DMS 273 (cell line): Measurements from ENCODE around the gene LIX1.
"Not testable (repeated sequence)": the region's sequence is repeated elsewhere in the genome, so short reads cannot be mapped to it uniquely, and the experiment has no call there.

Experiments used
- DNase-seq: peaks from one replicate; lab custom pipeline; 2025; ENCODE audit not compliant: unreplicated experiment; lab: John Stamatoyannopoulos, UW

Gene LIX1

DNA sequence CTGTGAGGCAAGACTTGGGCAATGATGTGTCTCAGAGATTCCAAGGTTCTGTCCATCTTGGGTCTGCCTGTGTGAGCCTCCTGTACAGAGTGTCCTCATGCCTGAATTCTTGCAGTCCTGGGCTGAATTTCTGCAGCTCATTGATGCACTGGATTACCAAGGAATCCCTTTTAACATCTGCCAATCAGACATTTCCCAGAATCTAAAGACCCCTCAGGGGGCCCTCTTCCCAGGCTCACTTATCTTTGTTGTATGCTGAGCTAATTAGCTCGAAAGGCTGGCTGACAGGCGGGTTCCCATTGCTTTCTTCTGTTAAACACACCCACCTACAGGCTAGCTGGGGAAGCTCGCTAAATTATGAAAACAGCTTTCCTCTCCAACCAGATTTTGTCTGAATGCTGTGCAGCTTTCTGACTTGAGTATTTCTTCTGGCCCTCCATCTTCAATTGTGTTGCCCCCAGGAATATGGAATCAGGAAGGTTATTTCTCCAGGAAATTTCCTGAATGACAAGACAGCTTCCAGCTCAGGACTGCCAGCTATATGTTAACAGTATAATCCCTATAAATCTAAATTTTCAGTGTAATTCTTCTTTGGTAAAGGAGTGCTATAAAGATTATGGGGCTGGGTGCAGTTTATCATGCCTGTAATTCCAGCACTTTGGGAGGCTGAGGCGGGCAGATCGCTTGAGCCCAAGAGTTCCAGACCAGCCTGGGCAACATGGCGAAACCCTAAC is at the start of gene LIX1:
LIX1 (minus strand) TSS at position 91 of the 734 bp plus-strand sequence; CDS start at position 56, 35 bp downstream.
- DNase-seq: peak; percentile 80

DNA sequence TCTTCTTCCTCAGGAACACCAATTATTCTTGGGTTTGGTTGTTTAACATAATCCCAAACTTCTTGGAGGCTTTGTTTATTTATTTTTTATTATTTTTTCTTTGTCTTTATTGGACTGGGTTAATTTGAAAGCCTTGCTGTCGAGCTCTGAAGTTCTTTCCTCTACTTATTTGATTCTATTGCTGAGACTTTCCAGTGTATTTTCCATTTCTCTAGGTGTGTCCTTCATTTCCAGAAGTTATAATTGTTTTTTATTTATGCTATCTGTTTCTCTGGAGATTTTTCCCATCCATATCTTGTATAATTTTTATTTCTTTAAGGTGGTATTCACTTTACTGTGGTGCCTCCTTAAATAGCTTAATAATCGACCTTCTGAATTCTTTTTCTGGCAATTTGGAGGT is 49.5 kb upstream of the LIX1 start:
- no peak for DNase-seq

DNA sequence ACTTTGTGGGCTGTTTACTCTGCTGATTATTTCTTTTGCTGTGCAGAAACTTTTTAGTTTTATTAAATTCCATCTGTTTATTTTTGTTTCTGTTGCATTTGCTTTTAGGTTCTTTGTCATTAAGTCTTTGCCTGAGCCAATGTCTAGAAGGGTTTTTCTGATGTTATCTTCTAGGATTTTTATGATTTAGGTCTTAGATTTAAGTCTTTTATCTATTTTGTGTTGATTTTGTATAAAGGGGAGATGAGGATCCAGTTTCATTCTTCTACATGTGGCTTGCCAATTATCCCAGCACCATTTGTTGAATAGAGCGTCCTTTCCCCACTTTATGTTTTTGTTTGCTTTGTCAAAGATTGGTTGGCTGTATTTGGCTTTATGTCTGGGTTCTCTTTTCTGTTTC is 47.1 kb upstream of the LIX1 start:
- not testable (repeated sequence) for DNase-seq

DNA sequence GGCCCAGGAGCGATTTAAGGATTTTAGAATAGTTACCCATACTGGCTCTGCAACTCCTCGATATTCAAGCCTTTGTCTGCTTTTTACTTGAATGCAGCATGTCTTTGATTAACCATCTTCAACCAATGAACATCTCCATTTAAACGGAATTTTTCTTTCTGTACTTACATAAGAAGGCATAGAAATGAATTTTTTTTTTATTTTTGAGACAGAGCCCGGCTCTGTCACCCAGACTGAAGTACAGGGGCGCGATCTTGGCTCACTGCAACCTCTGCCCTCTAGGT is 41.5 kb upstream of the LIX1 start:
- DNase-seq: no peak

DNA sequence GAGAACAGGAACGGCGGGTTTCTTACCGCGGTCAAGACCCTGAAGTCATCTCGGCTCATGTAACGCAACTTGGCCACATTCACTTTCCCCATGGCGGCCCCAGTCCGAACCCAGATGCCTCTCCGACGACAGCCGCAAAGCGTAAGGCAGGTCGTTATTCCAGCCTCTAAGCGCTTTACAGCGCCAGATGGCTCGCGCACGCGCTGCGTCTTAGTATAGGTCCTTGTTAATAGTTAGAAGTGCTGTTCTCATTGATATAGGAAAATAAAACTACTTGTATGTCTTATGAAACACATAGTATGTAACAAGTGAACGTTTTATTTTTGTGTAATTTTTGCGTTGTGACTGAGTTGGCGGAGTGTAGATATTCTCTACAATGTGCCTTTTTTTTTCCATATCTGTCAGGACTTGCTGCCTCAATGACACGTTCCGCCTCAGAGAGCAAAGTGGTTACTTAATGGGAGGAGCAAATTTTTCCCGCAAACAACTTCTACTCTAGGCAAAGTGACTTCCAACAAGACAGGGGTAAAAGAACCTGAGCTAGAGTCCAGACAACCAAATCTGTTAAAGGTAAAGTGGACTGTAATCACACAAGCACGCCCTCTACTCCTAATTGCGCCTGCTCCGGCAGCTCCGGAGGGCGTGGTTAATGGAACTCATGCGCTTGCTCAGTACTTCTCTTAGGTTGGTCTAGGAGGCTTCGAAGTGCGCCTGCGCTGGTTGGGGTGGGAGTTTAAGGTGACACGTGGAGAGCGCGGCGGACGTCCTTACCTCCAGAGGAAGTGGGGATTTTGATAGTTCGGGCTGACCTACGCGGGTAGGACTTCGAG is 40.9 kb upstream of the LIX1 start, which contains the start of gene RIOK2:
RIOK2 (minus strand) TSS at position 148 of the 830 bp plus-strand sequence; CDS start at position 92, 56 bp downstream.
- DNase-seq: peak; percentile 98

DNA sequence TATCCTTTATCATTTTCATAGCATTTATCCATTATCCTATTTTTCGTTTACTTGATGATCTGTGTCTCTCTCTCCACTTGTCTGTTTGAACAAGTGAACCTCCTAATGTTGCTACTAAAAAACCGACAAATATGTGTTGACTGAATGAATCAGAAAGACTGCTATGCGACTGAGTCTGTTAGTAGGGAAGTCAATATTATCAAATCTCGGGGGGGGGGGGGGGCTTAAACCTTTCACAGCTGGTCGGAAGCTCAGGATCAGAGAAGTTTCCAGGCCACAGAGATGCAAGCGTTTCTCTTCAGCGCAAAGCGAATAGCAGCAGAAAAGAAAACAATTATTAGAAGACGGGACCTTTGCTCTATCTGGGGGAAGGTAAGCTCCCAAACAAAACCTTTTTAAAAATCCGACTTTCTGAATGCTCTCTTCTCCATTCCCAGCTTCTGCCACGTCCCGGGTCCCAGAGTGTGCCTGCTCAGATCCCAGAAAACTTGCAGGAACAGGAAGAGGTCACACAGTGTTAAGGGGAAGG is 40.2 kb upstream of the LIX1 start:
- DNase-seq: peak; percentile 48

DNA sequence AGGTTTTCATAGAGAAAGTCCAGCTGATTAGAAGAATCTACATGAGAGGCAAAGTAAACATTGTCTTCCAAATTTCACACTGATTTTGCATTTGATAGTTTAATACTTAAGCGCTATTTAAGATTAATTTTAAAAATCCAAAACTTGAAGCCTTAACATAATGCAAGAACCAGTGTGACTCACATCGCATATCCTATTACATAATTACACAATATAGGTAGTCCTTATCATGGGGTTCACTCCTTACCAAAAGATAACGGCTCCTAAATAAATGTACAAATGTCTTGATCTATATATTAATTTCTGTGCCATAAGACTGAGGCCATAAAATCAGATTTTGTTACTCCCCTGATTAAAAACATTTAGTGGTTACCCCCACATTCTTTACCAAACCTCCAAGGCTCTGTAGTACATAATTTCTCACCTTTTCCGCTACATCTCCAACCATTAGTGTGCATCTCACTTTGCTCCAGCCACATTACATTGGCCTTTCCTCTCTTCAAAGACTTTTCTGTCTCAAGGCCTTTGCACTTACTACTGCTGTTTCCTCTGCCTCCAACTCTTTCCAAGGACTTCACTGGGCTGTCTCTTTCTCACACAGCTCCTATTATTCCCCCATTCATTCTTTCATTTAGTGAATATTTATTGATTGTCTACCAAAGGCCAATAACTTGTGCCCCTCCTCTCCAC is 39.6 kb upstream of the LIX1 start:
- peak; percentile 18 for DNase-seq

DNA sequence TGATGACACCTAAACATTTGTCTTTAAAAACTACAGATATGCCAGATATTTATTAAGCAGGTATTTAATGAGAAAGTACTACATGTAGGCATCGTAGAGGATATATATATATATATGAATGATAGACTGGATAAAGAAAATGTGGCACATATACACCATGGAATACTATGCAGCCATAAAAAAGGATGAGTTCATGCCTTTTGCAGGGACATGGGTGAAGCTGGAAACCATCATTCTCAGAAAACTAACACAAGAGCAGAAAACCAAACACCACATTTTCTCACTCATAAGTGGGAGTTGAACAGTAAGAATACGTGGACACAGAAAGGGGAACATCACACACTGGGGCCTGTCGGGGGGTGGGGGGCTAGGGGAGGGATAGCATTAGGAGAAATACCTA is 37.0 kb upstream of the LIX1 start:
- not testable (repeated sequence) for DNase-seq

DNA sequence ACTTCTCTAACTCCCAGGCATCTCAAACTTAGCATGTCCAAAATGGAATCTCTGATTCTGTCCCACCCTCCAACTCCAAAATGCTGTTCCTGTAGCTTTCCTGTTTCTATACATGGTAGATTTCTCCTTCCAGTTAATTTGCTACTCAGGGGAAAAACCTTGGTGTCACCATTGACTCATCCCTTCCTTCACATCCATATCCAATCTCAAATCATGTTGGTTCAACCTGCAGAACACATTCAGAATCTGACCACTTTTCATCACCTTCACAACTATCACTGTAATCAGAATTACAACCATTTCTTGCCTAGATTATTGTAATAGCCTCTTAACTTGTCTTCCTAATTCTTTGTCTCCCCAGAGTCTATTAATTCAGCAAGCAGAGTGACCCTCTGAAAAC is 29.8 kb upstream of the LIX1 start:
- DNase-seq: no peak

DNA sequence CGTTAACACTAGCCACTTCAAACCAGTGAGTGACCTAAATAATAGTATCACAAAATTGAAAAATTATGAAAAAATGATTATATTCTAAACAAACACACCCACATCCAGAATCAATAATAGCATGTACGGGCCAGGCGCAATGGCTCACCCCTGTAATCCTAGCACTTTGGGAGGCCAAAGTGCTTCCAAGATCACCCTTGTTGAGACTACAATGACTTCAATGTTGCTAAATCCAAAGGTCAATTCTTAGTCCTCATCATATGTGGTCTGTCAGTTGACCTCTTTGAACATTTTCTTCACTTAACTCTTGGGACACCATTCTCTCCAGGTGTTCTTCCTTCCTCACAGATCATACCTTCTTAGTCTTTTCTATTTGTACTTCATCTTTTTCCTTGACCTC is 29.3 kb upstream of the LIX1 start:
- no peak for DNase-seq

DNA sequence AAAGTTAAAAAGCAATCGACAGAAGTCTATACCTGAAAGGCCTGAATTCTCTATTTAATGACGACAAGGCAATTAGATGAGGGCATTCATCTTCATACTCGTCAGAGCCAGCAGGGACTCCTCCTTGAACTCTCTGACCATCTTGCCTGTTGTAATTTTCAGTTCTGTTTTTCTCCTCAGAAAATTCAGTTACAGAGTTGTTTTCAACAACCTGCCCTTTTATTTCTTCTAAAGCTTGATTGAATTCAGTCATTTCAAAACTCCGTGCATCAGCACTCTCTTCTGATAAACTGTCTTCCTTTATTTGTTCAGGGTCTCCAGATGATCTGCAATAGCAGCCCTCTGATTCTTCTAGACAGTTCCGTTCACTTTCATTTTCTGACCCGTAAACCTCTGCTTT is 25.0 kb upstream of the LIX1 start:
- no peak for DNase-seq

DNA sequence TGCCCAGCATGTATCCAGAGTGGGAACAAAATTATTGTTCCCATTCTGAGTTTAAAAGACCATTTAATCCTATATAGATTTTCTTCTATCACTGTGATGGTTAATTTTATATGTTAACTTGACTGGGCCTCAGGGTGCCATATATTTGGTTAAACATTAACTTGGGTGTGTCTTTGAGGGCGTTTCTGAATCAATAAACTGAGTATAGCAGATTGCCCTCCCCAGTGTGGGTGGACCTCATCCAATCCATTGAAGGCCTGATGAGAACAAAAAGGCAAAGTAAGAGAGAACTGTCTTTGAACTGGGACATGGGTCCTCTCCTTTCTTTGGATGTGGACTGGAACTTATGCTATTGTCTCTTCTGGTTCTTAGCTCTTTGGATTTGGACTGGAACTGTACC is 23.3 kb upstream of the LIX1 start:
- DNase-seq: no peak

DNA sequence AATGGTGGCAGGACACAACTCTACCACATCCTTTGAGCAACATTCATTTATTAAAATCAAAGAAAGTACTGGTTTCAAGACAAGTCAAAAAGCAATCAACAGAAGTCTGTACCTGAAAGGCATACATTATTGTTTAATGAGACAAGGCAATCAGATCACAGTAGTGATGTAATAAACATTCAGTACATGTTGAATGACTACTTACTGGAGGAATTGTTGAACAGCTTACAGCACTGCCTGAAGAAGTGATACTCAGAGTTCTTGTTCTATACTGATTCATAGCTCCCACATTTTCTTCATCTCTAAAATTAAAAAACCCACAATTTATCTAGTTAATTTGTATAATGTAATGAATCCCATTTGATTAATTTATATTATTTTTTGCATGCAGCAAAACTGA is 22.4 kb upstream of the LIX1 start:
- DNase-seq: no peak

DNA sequence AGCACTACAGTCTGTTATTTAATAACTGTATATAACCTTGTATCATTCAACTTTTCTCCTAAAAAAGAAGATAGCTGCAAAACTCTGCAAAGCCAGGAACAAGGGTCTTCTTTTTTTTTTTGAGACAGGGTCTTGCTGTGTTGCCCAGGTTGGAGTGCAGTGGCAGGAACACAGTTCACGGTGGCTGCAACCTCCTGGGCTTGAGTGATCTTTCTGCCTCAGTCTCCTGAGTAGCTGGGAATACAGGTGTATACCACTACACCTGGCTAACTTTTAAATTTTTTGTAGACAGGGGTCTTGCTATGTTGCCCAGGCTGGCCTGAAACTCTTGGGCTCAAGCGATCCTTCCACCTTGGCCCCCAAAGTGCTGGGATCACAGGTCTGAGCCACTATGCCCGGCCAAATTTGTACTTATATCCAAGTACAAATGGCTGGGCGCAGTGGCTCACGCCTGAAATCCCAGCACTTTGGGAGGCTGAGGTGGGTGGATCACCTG is 21.4 kb upstream of the LIX1 start:
- DNase-seq: no peak

DNA sequence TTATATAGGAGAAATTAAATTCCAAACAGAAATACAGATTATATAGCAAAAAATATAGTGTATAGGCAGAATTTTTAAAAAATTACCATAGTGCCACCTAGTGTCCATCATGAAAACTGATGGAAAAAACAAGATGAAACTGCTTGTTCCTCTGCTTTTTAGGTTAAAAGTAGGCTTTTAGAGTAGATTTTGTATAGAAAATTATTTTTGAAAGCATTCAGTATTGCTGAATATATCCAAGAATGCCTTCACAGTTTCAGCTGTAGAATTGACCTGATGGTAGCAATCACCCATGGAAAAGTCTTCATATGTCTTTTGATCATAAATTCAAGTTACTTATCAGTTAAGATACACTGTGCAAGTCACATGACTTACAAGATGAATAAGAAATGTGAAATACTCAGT is 21.0 kb upstream of the LIX1 start:
- DNase-seq: peak; percentile 9

DNA sequence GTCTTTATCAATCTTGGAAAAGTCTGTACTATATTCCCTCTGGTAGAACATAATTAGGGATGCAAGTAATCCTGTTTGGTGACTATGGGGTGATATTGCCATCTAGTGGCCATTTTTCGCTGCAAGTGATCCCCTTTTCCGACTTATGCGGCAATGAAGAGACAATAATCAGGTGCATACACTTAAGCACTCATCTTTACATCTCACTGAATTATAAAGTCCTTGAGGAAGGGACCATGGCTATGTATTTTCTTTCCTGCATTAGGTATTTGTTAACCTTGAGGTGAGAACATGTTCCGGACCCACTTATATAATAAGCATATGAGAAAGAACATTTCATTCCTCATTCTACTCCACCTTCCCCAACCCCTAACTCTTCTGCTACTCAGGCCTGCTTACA is 19.6 kb upstream of the LIX1 start:
- DNase-seq: peak; percentile 85

DNA sequence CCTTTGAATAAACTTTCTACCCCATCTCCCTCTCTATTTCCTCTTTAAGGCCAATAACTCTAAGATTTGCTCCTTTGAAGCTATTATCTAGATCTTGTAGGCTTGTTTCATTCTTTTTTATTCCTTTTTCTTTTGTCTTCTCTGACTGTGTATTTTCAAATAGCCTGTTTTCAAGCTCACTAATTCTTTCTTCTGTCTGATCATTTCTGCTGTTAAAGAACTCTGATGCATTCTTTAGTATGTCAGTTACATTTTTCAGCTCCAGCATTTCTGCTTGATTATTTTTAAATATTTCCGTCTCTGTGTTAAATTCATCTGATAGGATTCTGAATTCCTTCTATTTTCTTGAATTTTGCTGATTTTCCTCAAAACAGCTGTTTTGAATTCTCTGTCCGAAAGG is 15.3 kb upstream of the LIX1 start:
- no peak for DNase-seq

DNA sequence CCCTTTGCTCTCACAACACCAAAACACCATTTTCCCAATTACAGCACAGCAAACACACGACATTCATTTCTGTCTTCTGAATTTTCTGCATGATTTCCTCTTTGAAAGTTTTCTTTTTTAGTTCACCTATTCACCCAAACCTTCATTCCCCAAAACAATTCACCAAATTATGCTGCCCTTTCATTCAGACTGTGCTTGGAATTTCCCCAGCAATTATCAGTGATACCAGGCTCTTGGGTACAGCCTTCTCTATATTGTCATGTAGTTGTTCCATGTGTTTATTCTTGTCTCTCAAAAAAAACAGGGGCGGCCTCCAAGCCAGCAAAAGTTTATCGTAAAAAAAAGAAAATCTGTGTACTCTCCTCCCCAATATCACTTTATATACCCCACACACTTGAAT is 9.0 kb upstream of the LIX1 start:
- no peak for DNase-seq

DNA sequence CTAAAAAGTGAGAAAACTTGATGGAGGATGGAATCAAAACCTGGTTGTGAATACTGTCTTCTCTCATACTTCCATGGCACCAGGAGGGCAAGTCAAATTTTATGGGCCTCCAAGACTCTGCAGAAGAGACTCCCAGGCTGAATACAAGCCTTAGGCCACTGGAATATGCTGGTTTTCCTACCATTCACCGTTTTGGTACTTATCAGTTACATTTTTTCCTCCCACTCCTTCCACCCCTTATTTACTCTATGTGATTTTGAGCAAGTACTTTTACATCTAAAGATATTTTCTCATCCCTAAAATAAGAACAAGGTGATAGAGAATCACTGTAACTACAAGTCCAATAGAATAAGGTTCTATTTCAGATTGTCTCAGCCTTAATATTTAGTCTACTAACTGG is 8.0 kb upstream of the LIX1 start:
- no peak for DNase-seq

DNA sequence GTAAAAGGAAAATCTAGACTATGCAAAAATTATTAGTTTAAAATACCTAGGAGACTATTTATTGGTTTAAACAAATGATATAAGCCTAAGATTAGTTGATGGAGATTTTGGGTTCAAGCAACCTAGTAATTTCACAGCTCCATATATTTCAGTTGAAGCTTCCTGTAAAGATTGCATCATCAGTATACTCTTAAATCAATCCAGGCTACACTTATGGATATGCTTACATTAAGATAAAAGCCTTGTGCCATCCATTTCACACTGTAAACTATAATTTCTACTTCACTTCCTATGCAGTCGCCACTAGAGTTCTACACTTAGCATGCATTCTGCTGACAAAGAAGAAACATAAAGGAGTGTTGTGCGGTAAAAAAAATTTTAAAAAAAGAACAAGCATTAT is 7.3 kb upstream of the LIX1 start:
- DNase-seq: no peak

DNA sequence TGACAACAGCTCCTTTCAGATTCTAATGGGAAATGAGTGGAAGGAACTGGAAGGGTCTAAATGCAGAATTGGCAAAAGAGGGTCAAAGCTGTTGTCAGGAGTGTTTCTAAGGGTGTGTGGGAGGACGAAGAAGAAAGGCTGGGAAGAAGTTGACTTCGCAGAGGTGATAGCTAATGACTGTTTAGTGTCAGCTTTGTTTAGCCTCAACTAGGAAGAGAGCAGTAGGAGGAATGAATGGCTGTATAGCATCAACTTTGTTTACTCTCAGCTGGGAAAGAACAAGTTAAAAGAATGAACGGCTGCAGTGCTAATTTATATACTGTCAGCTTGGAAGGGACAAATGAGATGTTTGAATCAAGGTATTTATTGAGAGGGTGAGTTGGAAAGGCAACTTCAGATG is 5.9 kb upstream of the LIX1 start:
- DNase-seq: no peak

DNA sequence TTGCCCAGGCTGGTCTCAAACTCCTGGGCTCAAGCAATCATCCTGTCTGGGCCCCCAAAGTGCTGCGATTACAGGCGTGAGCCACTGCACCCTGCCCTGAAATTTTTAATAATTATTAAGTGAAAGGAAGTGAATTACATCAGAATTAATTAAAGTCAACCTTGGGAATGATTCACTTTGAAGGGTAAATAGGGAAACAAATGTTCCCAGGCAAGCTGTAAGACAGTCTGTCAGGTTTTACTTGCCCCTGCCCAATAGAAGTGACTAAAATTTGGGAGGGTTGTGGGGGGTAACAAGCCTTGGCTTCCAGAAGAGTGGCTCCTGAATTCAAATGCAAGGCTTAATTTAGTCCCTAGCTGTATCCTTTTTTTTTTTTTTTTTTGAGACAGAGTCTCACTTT is 1.3 kb upstream of the LIX1 start:
- DNase-seq: no peak
